DND-41 (cell line): ENCODE results near the gene RLN2.

ENCODE experiments used
- EZH2 ChIP-seq: IDR thresholded peaks from 3 replicates; pipeline ENCODE4 v1.6.1; 2012; ENCODE audit warnings: borderline replicate concordance, low read depth, mild to moderate bottlenecking, moderate library complexity, low read length, inconsistent platforms; ENCODE audit not compliant: severe bottlenecking
- TF ChIP-seq, protein P1 (sequence below): IDR thresholded peaks from 2 replicates; pipeline ENCODE4 v1.5.1; 2012; ENCODE audit warnings: borderline replicate concordance, low read length, moderate library complexity, mild to moderate bottlenecking; ENCODE audit not compliant: poor library complexity, severe bottlenecking; ENCODE audit errors: extremely low read depth

DNA sequence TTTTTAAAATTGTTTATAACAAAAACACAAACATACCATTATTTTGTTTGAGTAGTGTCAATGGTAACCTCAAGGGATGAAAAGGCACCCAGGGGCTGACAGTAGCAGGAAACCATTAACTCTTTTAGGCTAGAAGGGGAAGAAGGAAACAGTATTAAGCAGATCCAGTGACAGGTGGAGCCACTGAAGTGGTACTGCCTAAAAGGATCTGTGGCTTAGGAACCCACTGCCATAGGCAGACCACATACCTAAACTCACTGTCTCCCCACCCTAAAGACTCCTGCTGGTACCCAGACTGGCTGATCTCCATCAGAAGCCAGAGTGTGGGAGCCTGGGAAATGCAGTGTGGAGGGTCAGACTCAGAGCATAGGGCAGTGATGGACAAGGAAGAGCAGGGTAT is 21.7 kb upstream of the RLN2 start:
- TF ChIP-seq EZH2 = no peak
- TF ChIP-seq, protein P1, sequence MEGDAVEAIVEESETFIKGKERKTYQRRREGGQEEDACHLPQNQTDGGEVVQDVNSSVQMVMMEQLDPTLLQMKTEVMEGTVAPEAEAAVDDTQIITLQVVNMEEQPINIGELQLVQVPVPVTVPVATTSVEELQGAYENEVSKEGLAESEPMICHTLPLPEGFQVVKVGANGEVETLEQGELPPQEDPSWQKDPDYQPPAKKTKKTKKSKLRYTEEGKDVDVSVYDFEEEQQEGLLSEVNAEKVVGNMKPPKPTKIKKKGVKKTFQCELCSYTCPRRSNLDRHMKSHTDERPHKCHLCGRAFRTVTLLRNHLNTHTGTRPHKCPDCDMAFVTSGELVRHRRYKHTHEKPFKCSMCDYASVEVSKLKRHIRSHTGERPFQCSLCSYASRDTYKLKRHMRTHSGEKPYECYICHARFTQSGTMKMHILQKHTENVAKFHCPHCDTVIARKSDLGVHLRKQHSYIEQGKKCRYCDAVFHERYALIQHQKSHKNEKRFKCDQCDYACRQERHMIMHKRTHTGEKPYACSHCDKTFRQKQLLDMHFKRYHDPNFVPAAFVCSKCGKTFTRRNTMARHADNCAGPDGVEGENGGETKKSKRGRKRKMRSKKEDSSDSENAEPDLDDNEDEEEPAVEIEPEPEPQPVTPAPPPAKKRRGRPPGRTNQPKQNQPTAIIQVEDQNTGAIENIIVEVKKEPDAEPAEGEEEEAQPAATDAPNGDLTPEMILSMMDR = no peak
